NCI-H226 (cell line): ENCODE results near the gene SAP30BP.

ENCODE experiments used
- DNase-seq: peaks from one replicate; pipeline ENCODE4 v3.0.0-alpha.2; 2015

SAP30BP gene

GRCh38 chr17:75722076-75722475, 54.9 kb downstream of the SAP30BP start:
- DNase-seq = no peak

- DNase-seq = no peak
Measured at GRCh38 chr17:75722542-75723095, 55.5 kb downstream of the SAP30BP start.

GRCh38 chr17:75723171-75723930, 56.2 kb downstream of the SAP30BP start:
- peak; percentile 19 for DNase-seq

GRCh38 chr17:75724016-75725003, 57.2 kb downstream of the SAP30BP start:
- DNase-seq = no peak

GRCh38 chr17:75725504-75725903, 58.4 kb downstream of the SAP30BP start:
- DNase-seq = no peak

GRCh38 chr17:75727391-75727790, 60.3 kb downstream of the SAP30BP start:
- DNase-seq = no peak

GRCh38 chr17:75729351-75729750, 62.2 kb downstream of the SAP30BP start:
- no peak for DNase-seq

- DNase-seq = no peak
Measured at GRCh38 chr17:75730065-75730464, 62.9 kb downstream of the SAP30BP start.

- DNase-seq = no peak
Measured at GRCh38 chr17:75731086-75731715, 64.1 kb downstream of the SAP30BP start.

- DNase-seq = no peak
Measured at GRCh38 chr17:75731716-75732498, 64.8 kb downstream of the SAP30BP start.

- no peak for DNase-seq
Measured at GRCh38 chr17:75733471-75733870, 66.3 kb downstream of the SAP30BP start.

GRCh38 chr17:75734674-75735294, 67.6 kb downstream of the SAP30BP start:
- DNase-seq = no peak

- no peak for DNase-seq
Measured at GRCh38 chr17:75736173-75736835, 69.2 kb downstream of the SAP30BP start.

- no peak for DNase-seq
Measured at GRCh38 chr17:75737133-75737962, 70.2 kb downstream of the SAP30BP start.

GRCh38 chr17:75738218-75738802, 71.2 kb downstream of the SAP30BP start:
- no peak for DNase-seq

GRCh38 chr17:75739174-75739573, 72.0 kb downstream of the SAP30BP start:
- no peak for DNase-seq

- no peak for DNase-seq
Measured at GRCh38 chr17:75739801-75740200, 72.7 kb downstream of the SAP30BP start.

- no peak for DNase-seq
Measured at GRCh38 chr17:75740215-75740614, 73.1 kb downstream of the SAP30BP start.

- no peak for DNase-seq
Measured at GRCh38 chr17:75740631-75741077, 73.5 kb downstream of the SAP30BP start.

- no peak for DNase-seq
Measured at GRCh38 chr17:75742337-75742736, 75.2 kb downstream of the SAP30BP start.
